K562 (cell line): ENCODE data around the gene NUP85. TPM values are rescaled to one million over a fixed set of nuclear protein-coding genes. Genes with fewer than 3 reads are reported as not detected.

ENCODE experiments used
- ATAC-seq: fragments of 200-7000 bp; cut with Tn5 transposase; 3 replicates; pipeline ENCODE4 v1.9.1; 2020; ENCODE audit warnings: moderate library complexity
- BruUV-seq: library from RNA; stranded (reverse); fragments of 400-500 nt; replicated peaks from 2 replicates; lab custom pipeline; 2021; lab: Mats Ljungman, UMichigan
- CTCF ChIA-PET: fragments of 300-600 bp; formaldehyde crosslinking; extraction: SDS; loops from one replicate; lab custom pipeline; 2021; ENCODE audit warnings: low intra/inter-chr PET ratio; lab: Yijun Ruan, JAX
- POLR2A ChIA-PET: fragments of 300-600, 350-650 bp; sonication (Branson Sonifier 250); formaldehyde crosslinking; extraction: SDS; loops from one replicate; lab custom pipeline; 2021; ENCODE audit warnings: antibody characterized with exemption, inconsistent platforms; lab: Yijun Ruan, JAX
- DNase-seq, 4 experiments: peaks; one replicate each; pipeline versions ENCODE4 v3.0.0 to v3.0.0-alpha.2; 2011 to 2018; ENCODE audit warnings: low spot score in 3 of 4, mixed read lengths in 3 of 4; ENCODE audit errors: extremely low read depth in 1 of 4
- FAIRE-seq: peaks from 2 replicates; lab custom pipeline; 2011; peaks lifted over from hg19 to GRCh38; lab: Jason Lieb, UNC
- H2AFZ ChIP-seq: 2 replicates; pipeline ENCODE4 v1.6.0; 2011; ENCODE audit warnings: low read depth, low read length, control low read depth, inconsistent platforms
- H3K27ac ChIP-seq: fragments of 200-600 bp; 3 replicates; pipeline ENCODE4 v1.8.0; 2011; ENCODE audit warnings: low read depth, mild to moderate bottlenecking, control low read depth, inconsistent platforms, low read length, moderate library complexity, mixed read lengths; ENCODE audit errors: extremely low read depth
- H3K27me3 ChIP-seq, 2 experiments: fragments of 300-600 bp in 1 of 2; 2 replicates in 1 of 2; 3 replicates in 1 of 2; pipeline versions ENCODE4 v1.6.0 to v1.8.0; 2011; ENCODE audit warnings: inconsistent platforms in 2 of 2, low read length in 2 of 2, mild to moderate bottlenecking in 1 of 2, mixed read lengths in 1 of 2, moderate library complexity in 1 of 2; ENCODE audit not compliant: control insufficient read depth in 2 of 2, insufficient read depth in 2 of 2
- H3K36me3 ChIP-seq: fragments of 300-600 bp; 3 replicates; pipeline ENCODE4 v1.8.0; 2011; ENCODE audit warnings: mild to moderate bottlenecking, low read length, inconsistent platforms; ENCODE audit not compliant: control insufficient read depth, insufficient read depth
- H3K4me1 ChIP-seq, 2 experiments: fragments of 200-600 bp in 1 of 2; replicated peaks in 1 of 2; 2 replicates in 1 of 2; 3 replicates in 1 of 2; pipeline versions ENCODE4 v1.5.1 to v1.8.0; 2011; ENCODE audit warnings: inconsistent platforms in 2 of 2, low read length in 2 of 2, mild to moderate bottlenecking in 1 of 2, mixed read lengths in 1 of 2, moderate library complexity in 1 of 2; ENCODE audit not compliant: control insufficient read depth in 2 of 2, insufficient read depth in 2 of 2
- H3K4me2 ChIP-seq: 2 replicates; pipeline ENCODE4 v1.6.1; 2011; ENCODE audit warnings: low read length, control low read depth, inconsistent platforms, mixed read lengths; ENCODE audit not compliant: insufficient read depth
- H3K4me3 ChIP-seq: fragments of 200-600 bp; sonication (generic), shearing (Covaris generic); 2 replicates; pipeline ENCODE4 v1.5.1; 2016; ENCODE audit warnings: control low read depth, inconsistent platforms
- H3K79me2 ChIP-seq: fragments of 200-600 bp; 3 replicates; pipeline ENCODE4 v1.8.0; 2011; ENCODE audit warnings: low read length, inconsistent platforms; ENCODE audit not compliant: control insufficient read depth, insufficient read depth
- H3K9ac ChIP-seq, 2 experiments: 2 replicates each; pipeline versions ENCODE4 v1.6.0 to v1.6.1; 2011; ENCODE audit warnings: low read depth in 2 of 2, low read length in 2 of 2, control low read depth in 1 of 2, inconsistent platforms in 1 of 2, mild to moderate bottlenecking in 1 of 2, mixed read lengths in 1 of 2; ENCODE audit not compliant: insufficient read depth in 1 of 2
- H3K9me1 ChIP-seq: one replicate; pipeline ENCODE4 v1.6.0; 2011; ENCODE audit warnings: inconsistent platforms, mild to moderate bottlenecking, low read length, moderate library complexity; ENCODE audit not compliant: control insufficient read depth, insufficient read depth
- H3K9me3 ChIP-seq: replicated peaks from 2 replicates; pipeline ENCODE4 v1.5.1; 2011; ENCODE audit warnings: low read depth, low read length, inconsistent platforms; ENCODE audit not compliant: control insufficient read depth, insufficient read depth
- H4K20me1 ChIP-seq: replicated peaks from 2 replicates; pipeline ENCODE4 v1.6.1; 2011; ENCODE audit warnings: low read length, inconsistent platforms, mixed read lengths; ENCODE audit not compliant: control insufficient read depth, insufficient read depth
- CBX8 ChIP-seq: fragments of 200-600 bp; sonication (generic); IDR thresholded peaks from 2 replicates; pipeline ENCODE4 v1.6.1; 2012; ENCODE audit warnings: borderline replicate concordance, mixed run types, low read depth, mild to moderate bottlenecking, moderate library complexity, mixed read lengths, low read length, control low read depth, inconsistent platforms; ENCODE audit not compliant: poor library complexity, severe bottlenecking; ENCODE audit errors: extremely low read depth
- ETS2 ChIP-seq: IDR thresholded peaks from 2 replicates; pipeline ENCODE4 v1.6.1; 2016; ENCODE audit warnings: borderline replicate concordance, missing genetic modification characterization, mild to moderate bottlenecking, moderate library complexity, missing compliant biosample characterization; ENCODE audit not compliant: poor library complexity, severe bottlenecking
- POLR2H ChIP-seq: IDR thresholded peaks from 2 replicates; pipeline ENCODE4 v1.6.1; 2016; ENCODE audit warnings: missing genetic modification characterization, low read depth, mild to moderate bottlenecking, control low read depth, missing compliant biosample characterization, moderate library complexity
- POLR3G ChIP-seq: IDR thresholded peaks from 2 replicates; pipeline ENCODE4 v1.6.1; 2011; ENCODE audit not compliant: insufficient read length, insufficient replicate concordance; ENCODE audit errors: extremely low read depth
- WGBS: fragments of 100-300 bp; shearing (Covaris generic); methylation state at CpG from one replicate; pipeline ENCODE4 v1.1.6; 2016; ENCODE audit warnings: low coverage, mixed read lengths; ENCODE audit not compliant: insufficient coverage; ENCODE audit errors: missing lambda C conversion rate; 5-methylcytosine and 5-hydroxymethylcytosine counted together
- in situ Hi-C: fragments of 300-500 bp; cut with MboI; formaldehyde crosslinking; loops from 4 replicates; pipeline ENCODE4 v1.15.0; 2018; ENCODE audit warnings: inconsistent platforms, mixed read lengths
- intact Hi-C: fragments of 100-400 bp; cut with micrococcal nuclease; formaldehyde crosslinking; loops from 2 replicates; pipeline ENCODE4 v1.14.2; 2022
- polyA plus RNA-seq, 8 experiments: library from polyadenylated mRNA; depleted of rRNA in 4 of 8; stranded (reverse) in 5 of 8; unstranded in 3 of 8; fragments of >200 nt; fragmentation: Nextera tagmentation in 2 of 8; fragmentation: Illumina TruSeq in 1 of 8; extraction: Ambion mirVana in 2 of 8; extraction: Trizol in 1 of 8; gene quantifications; 2 replicates each; pipeline versions ENCODE4 v1.2.1 to v1.2.3, GENCODE V29; 2011 to 2014; ENCODE audit warnings: inconsistent platforms in 1 of 8, missing spikeins in 1 of 8
- total RNA-seq, 7 experiments: library from RNA; depleted of rRNA in 6 of 7; stranded (reverse); fragments of >200 nt in 6 of 7; fragmentation: Illumina TruSeq in 2 of 7; extraction: Trizol in 2 of 7; gene quantifications; 2 replicates each; pipeline versions ENCODE4 v1.2.1 to v1.2.3, GENCODE V29; 2011 to 2021; ENCODE audit warnings: low replicate concordance in 1 of 7
- TF ChIP-seq, protein P1 (sequence below): fragments of 450-650 bp; conservative IDR thresholded peaks from 2 replicates; pipeline ENCODE4 v1.6.1; 2016; ENCODE audit warnings: missing genetic modification characterization, low read depth, mild to moderate bottlenecking, missing compliant biosample characterization, moderate library complexity
- TF ChIP-seq, protein P2 (sequence below): fragments of 250-450 bp; sonication (Bioruptor Pico); IDR thresholded peaks from 2 replicates; pipeline ENCODE4 v1.8.0; 2021; ENCODE audit warnings: moderate library complexity, mild to moderate bottlenecking, inconsistent platforms
- TF ChIP-seq, protein P3 (sequence below): sonication (generic); formaldehyde crosslinking; IDR thresholded peaks from 2 replicates; pipeline ENCODE4 v1.8.0; 2022; ENCODE audit warnings: mild to moderate bottlenecking, missing genetic modification reagents
- TF ChIP-seq, protein P4 (sequence below): fragments of 250-450 bp; sonication (Bioruptor Pico); IDR thresholded peaks from 2 replicates; pipeline ENCODE4 v1.5.0; 2020; ENCODE audit warnings: mild to moderate bottlenecking, borderline replicate concordance
- TF ChIP-seq, protein P5 (sequence below), 2 experiments: IDR thresholded peaks; 2 replicates each; pipeline ENCODE4 v1.6.1; 2011; ENCODE audit warnings: borderline replicate concordance in 1 of 2, control low read depth in 1 of 2, low read depth in 1 of 2, low read length in 1 of 2, mild to moderate bottlenecking in 1 of 2, mixed read lengths in 1 of 2, moderate library complexity in 1 of 2; ENCODE audit not compliant: insufficient read depth in 1 of 2, insufficient read length in 1 of 2, poor library complexity in 1 of 2, severe bottlenecking in 1 of 2; ENCODE audit errors: extremely low read depth in 1 of 2

Gene NUP85
- total and polyA plus RNA-seq, 9 of the 15 experiments (the other 6 are each of a cell fraction or from before 2014, with no cell fraction given), result 50.2 to 177 (median 110) TPM

DNA sequence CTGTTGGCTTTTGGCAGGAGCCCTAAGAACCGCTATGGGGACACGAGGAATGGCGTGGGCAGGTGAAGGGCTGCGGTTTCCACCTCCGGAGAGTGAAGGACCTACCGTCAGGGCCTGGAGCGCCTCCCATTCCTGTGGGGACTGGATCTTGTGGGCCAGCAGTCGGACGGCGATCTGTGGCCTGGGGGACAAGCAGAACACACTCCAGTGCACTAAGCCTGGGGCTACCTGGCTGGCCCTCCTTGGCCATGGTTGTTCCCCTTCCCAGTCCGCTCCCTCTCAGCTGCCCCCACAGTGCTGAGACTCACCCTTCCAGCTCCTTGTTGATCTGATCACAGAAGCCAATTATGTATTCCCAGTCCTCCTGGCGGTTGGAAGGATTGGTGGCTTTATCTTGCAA, 40.9 kb downstream of the NUP85 start (continued):
- TF ChIP-seq, protein P1, sequence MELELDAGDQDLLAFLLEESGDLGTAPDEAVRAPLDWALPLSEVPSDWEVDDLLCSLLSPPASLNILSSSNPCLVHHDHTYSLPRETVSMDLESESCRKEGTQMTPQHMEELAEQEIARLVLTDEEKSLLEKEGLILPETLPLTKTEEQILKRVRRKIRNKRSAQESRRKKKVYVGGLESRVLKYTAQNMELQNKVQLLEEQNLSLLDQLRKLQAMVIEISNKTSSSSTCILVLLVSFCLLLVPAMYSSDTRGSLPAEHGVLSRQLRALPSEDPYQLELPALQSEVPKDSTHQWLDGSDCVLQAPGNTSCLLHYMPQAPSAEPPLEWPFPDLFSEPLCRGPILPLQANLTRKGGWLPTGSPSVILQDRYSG (tag), result no peak

DNA sequence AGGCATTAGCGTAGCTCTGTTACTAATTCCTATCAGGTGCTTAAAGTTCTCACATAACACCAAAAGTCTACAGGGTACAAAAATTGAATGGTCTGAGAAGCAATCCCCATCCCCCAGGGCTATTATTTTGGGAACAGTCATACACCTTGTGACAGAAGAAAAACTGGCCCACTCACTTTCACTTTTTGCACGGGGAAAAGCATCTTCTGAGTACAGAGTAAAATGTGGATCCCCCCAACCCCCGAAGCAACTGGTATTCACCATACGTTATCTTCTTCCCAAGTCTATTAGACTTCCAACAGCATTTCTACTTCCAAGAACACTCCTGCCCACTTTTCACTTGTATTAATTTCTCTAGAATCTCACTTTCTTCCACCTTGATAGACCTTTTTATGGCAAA, 44.1 kb downstream of the NUP85 start:
- ChIA-PET CTCF (no interaction called here), POLR2A (interaction anchor here (0.7 to 6.5 kb wide), 6 partner anchors 10 to 152 kb away, joined by 3 to 85 read pairs (median 4); partner anchors contain the start of genes GGA3, MRPS7 and SLC25A19)
- Histone ChIP-seq H3K36me3 (peaks cover 31% of the 10 kb centered on the region; the same call in 2 of the 3 replicates), H3K27me3 (no peaks in the 10 kb centered on the region), H2AFZ (no peak overlapping the region), H4K20me1 (peaks cover 9% of the 10 kb centered on the region; the same call in 1 of the 2 replicates), H3K9ac (no peak overlapping the region), H3K9me1 (peaks cover 2% of the 10 kb centered on the region), H3K27ac (no peak overlapping the region), H3K9me3 (no peaks in the 10 kb centered on the region), H3K4me3 (no peak overlapping the region), H3K79me2 (peaks cover 47% of the 10 kb centered on the region), H3K4me2 (no peak overlapping the region), H3K4me1 (peaks cover 8 to 22% of the 10 kb centered on the region in 2 experiments; a peak in 4 of 5 replicates)
- DNase-seq, result no peak
- WGBS, result 68% methylated on average over 4 of the region's 4 CpGs
- FAIRE-seq, result no peak
- BruUV-seq, result no TSS peak
- TF ChIP-seq, protein P2, sequence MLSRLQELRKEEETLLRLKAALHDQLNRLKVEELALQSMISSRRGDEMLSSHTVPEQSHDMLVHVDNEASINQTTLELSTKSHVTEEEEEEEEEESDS (CRISPR knock-in tag), result no peak
- TF ChIP-seq POLR2H (tag) (no peak), ETS2 (tag) (no peak), CBX8 (no peak), POLR3G (no peak)
- TF ChIP-seq, protein P3, sequence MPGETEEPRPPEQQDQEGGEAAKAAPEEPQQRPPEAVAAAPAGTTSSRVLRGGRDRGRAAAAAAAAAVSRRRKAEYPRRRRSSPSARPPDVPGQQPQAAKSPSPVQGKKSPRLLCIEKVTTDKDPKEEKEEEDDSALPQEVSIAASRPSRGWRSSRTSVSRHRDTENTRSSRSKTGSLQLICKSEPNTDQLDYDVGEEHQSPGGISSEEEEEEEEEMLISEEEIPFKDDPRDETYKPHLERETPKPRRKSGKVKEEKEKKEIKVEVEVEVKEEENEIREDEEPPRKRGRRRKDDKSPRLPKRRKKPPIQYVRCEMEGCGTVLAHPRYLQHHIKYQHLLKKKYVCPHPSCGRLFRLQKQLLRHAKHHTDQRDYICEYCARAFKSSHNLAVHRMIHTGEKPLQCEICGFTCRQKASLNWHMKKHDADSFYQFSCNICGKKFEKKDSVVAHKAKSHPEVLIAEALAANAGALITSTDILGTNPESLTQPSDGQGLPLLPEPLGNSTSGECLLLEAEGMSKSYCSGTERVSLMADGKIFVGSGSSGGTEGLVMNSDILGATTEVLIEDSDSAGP (CRISPR knock-in tag), result no peak
- TF ChIP-seq, protein P4, sequence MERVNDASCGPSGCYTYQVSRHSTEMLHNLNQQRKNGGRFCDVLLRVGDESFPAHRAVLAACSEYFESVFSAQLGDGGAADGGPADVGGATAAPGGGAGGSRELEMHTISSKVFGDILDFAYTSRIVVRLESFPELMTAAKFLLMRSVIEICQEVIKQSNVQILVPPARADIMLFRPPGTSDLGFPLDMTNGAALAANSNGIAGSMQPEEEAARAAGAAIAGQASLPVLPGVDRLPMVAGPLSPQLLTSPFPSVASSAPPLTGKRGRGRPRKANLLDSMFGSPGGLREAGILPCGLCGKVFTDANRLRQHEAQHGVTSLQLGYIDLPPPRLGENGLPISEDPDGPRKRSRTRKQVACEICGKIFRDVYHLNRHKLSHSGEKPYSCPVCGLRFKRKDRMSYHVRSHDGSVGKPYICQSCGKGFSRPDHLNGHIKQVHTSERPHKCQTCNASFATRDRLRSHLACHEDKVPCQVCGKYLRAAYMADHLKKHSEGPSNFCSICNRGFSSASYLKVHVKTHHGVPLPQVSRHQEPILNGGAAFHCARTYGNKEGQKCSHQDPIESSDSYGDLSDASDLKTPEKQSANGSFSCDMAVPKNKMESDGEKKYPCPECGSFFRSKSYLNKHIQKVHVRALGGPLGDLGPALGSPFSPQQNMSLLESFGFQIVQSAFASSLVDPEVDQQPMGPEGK (CRISPR knock-in tag), result no peak
- TF ChIP-seq, protein P5, sequence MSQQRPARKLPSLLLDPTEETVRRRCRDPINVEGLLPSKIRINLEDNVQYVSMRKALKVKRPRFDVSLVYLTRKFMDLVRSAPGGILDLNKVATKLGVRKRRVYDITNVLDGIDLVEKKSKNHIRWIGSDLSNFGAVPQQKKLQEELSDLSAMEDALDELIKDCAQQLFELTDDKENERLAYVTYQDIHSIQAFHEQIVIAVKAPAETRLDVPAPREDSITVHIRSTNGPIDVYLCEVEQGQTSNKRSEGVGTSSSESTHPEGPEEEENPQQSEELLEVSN (IDR thresholded peaks at IDR 0.05; ENCODE audit: borderline replicate concordance in 1 of 2, extremely low read depth in 1 of 2, insufficient read depth in 1 of 2, insufficient read length in 1 of 2, low read depth in 1 of 2, low read length in 1 of 2, poor library complexity in 1 of 2, severe bottlenecking in 1 of 2), result no peak
- ATAC-seq, result no peak
- intact Hi-C loops, result no loop called here
- in situ Hi-C loops, result no loop called here
